ENCODE measurements around the gene MPL. TPM values are rescaled to one million over a fixed set of nuclear protein-coding genes. Genes with fewer than 3 reads are reported as not detected.

Gene MPL
- total RNA-seq, 1 experiment from 2014 or later, result 0.52 TPM

GRCh38 chr1:43302201-43302600 lies 35.4 kb upstream of the MPL start:
- no TSS peak for BruUV-seq (replicated peaks)
- DNase-seq, result no peak
- CTCF ChIA-PET, result no interaction called here
- no peak for TF ChIP-seq CTCF (IDR thresholded peaks at IDR 0.05; ENCODE audit: unreplicated experiment)
- intact Hi-C loops (cut with micrococcal nuclease; ENCODE audit: unreplicated experiment), result no loop called here
- H3K4me3 Mint-ChIP-seq (ENCODE audit: low read depth, unreplicated experiment), result no peak overlapping the region
- no peaks in the 10 kb centered on the region for H3K36me3 Mint-ChIP-seq (ENCODE audit: insufficient read depth, unreplicated experiment)
- no peak overlapping the region for H3K27ac Mint-ChIP-seq (ENCODE audit: unreplicated experiment)
- no peaks in the 10 kb centered on the region for H3K4me1 Mint-ChIP-seq (ENCODE audit: low read depth, unreplicated experiment)
- H3K9me3 Mint-ChIP-seq (ENCODE audit: low read depth, unreplicated experiment), result no peaks in the 10 kb centered on the region
- H3K27me3 Mint-ChIP-seq (ENCODE audit: unreplicated experiment), result peaks cover 45% of the 10 kb centered on the region

GRCh38 chr1:43302721-43303470 lies 34.7 kb upstream of the MPL start:
- no peak overlapping the region for H3K27ac Mint-ChIP-seq (ENCODE audit: unreplicated experiment)
- no peak overlapping the region for H3K4me3 Mint-ChIP-seq (ENCODE audit: low read depth, unreplicated experiment)
- no TSS peak for BruUV-seq (replicated peaks)
- DNase-seq, result no peak
- H3K36me3 Mint-ChIP-seq (ENCODE audit: insufficient read depth, unreplicated experiment), result no peaks in the 10 kb centered on the region
- intact Hi-C loops (cut with micrococcal nuclease; ENCODE audit: unreplicated experiment), result no loop called here
- H3K9me3 Mint-ChIP-seq (ENCODE audit: low read depth, unreplicated experiment), result no peaks in the 10 kb centered on the region
- no peaks in the 10 kb centered on the region for H3K4me1 Mint-ChIP-seq (ENCODE audit: low read depth, unreplicated experiment)
- H3K27me3 Mint-ChIP-seq (ENCODE audit: unreplicated experiment), result peaks cover 50% of the 10 kb centered on the region
- no peak for TF ChIP-seq CTCF (IDR thresholded peaks at IDR 0.05; ENCODE audit: unreplicated experiment)
- CTCF ChIA-PET, result no interaction called here

- H3K27me3 Mint-ChIP-seq (ENCODE audit: unreplicated experiment), result peaks cover 58% of the 10 kb centered on the region
- intact Hi-C loops (cut with micrococcal nuclease; ENCODE audit: unreplicated experiment), result no loop called here
- H3K9me3 Mint-ChIP-seq (ENCODE audit: low read depth, unreplicated experiment), result no peaks in the 10 kb centered on the region
- H3K27ac Mint-ChIP-seq (ENCODE audit: unreplicated experiment), result no peak overlapping the region
- CTCF ChIA-PET, result no interaction called here
- no peak overlapping the region for H3K4me3 Mint-ChIP-seq (ENCODE audit: low read depth, unreplicated experiment)
- no peak for TF ChIP-seq CTCF (IDR thresholded peaks at IDR 0.05; ENCODE audit: unreplicated experiment)
- H3K4me1 Mint-ChIP-seq (ENCODE audit: low read depth, unreplicated experiment), result no peaks in the 10 kb centered on the region
- BruUV-seq (replicated peaks), result no TSS peak
- H3K36me3 Mint-ChIP-seq (ENCODE audit: insufficient read depth, unreplicated experiment), result no peaks in the 10 kb centered on the region
- no peak for DNase-seq
These were observed 33.9 kb upstream of the MPL start for GRCh38 chr1:43303471-43304313.

- DNase-seq, result no peak
- H3K9me3 Mint-ChIP-seq (ENCODE audit: low read depth, unreplicated experiment), result no peaks in the 10 kb centered on the region
- no peak for TF ChIP-seq CTCF (IDR thresholded peaks at IDR 0.05; ENCODE audit: unreplicated experiment)
- intact Hi-C loops (cut with micrococcal nuclease; ENCODE audit: unreplicated experiment), result no loop called here
- no peaks in the 10 kb centered on the region for H3K36me3 Mint-ChIP-seq (ENCODE audit: insufficient read depth, unreplicated experiment)
- CTCF ChIA-PET, result no interaction called here
- no peak overlapping the region for H3K27ac Mint-ChIP-seq (ENCODE audit: unreplicated experiment)
- H3K27me3 Mint-ChIP-seq (ENCODE audit: unreplicated experiment), result peaks cover 58% of the 10 kb centered on the region
- no peaks in the 10 kb centered on the region for H3K4me1 Mint-ChIP-seq (ENCODE audit: low read depth, unreplicated experiment)
- no TSS peak for BruUV-seq (replicated peaks)
- no peak overlapping the region for H3K4me3 Mint-ChIP-seq (ENCODE audit: low read depth, unreplicated experiment)
These were observed 33.3 kb upstream of the MPL start for GRCh38 chr1:43304314-43304681.

Data from Calu3 (cell line).